ENCODE data around the gene MIPOL1. TPM values are rescaled to one million over a fixed set of nuclear protein-coding genes. Genes with fewer than 3 reads are reported as not detected.
A peak's percentile ranks its signal among the peaks of the same experiment; 100 is the strongest.

Gene MIPOL1
- total and polyA plus RNA-seq, 9 of the 15 experiments (the other 6 are each of a cell fraction or from before 2014, with no cell fraction given) = 6.7 to 21.9 (median 12.4) TPM

DNA sequence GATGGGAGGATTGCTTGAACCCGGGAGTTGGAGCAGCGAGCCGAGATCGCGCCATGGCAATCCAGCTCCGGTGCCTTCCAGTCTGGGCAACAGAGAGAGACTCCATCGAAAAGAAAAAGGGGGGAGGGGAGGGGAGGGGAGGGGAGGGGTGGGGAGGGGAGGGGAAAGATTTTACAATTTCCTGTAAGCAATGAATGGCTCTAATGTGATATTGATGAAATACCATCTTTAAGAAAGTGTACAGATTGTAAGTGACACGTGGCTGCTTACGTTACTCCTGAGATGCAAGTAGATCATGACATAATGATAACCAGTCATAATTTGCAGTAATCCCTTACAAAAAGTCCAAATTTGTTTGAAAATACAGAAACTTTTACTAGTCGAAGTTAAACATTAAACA lies 26.7 kb upstream of the MIPOL1 start:
- BruUV-seq (replicated peaks) = no TSS peak
- in situ Hi-C loops (cut with MboI) = loop anchor here (25.0 kb wide), 1 partner anchor 1334 kb away; the partner anchor contains the start of gene BRMS1L
- CTCF ChIA-PET (ENCODE audit: low intra/inter-chr PET ratio) = no interaction called here
- H2AFZ ChIP-seq (ENCODE audit: low read depth, low read length) = peak overlapping the region; percentile 56; the same call in 1 of the 2 replicates
- H3K79me2 ChIP-seq (ENCODE audit: control insufficient read depth, insufficient read depth, low read length) = peaks cover 86% of the 10 kb centered on the region
- H3K9ac ChIP-seq (ENCODE audit: insufficient read depth in 1 of 2, low read depth in 2 of 2, low read length in 2 of 2) = peak overlapping the region; percentile 83 to 94
- no peaks in the 10 kb centered on the region for H3K27me3 ChIP-seq (ENCODE audit: control insufficient read depth in 2 of 2, insufficient read depth in 2 of 2, low read length in 2 of 2)
- peak overlapping the region; percentile 75 for H3K4me3 ChIP-seq
- H3K4me1 ChIP-seq (replicated peaks in 1 of 2; ENCODE audit: control insufficient read depth in 2 of 2, insufficient read depth in 2 of 2, low read length in 2 of 2) = peaks cover 11 to 42% of the 10 kb centered on the region in 2 experiments
- peaks cover 6% of the 10 kb centered on the region; the same call in 2 of the 3 replicates for H3K36me3 ChIP-seq (ENCODE audit: control insufficient read depth, insufficient read depth, low read length)
- H3K27ac ChIP-seq (ENCODE audit: extremely low read depth, low read depth, low read length) = peak overlapping the region; percentile 94; the same call in 2 of the 3 replicates
- H3K9me1 ChIP-seq (ENCODE audit: control insufficient read depth, insufficient read depth, low read length) = no peaks in the 10 kb centered on the region
- TF ChIP-seq CREM (IDR thresholded peaks at IDR 0.05; ENCODE audit: low read depth) (peak; percentile 48; the same call in 1 of the 2 replicates), MYC (IDR thresholded peaks at IDR 0.05; ENCODE audit: low read depth, low read length) (0 out of 2 replicates have a peak, but pooled peaks have one; percentile 39), MYC (CRISPR knock-in tag; IDR thresholded peaks at IDR 0.05; ENCODE audit: borderline replicate concordance, low read depth) (no peak), CHD2 (IDR thresholded peaks at IDR 0.05; ENCODE audit: low read depth, low read length) (no peak), TAF1 (IDR thresholded peaks at IDR 0.05; ENCODE audit: control insufficient read depth, extremely low read depth, insufficient read depth, low read length, severe bottlenecking) (peak; percentile 29), PCBP2 (IDR thresholded peaks at IDR 0.05; ENCODE audit: low read depth, low read length, poor library complexity, severe bottlenecking) (peak; percentile 54), HNRNPK (IDR thresholded peaks at IDR 0.05; ENCODE audit: low read depth, low read length, poor library complexity, severe bottlenecking) (peak; percentile 81)
- TF ChIP-seq, protein P1, sequence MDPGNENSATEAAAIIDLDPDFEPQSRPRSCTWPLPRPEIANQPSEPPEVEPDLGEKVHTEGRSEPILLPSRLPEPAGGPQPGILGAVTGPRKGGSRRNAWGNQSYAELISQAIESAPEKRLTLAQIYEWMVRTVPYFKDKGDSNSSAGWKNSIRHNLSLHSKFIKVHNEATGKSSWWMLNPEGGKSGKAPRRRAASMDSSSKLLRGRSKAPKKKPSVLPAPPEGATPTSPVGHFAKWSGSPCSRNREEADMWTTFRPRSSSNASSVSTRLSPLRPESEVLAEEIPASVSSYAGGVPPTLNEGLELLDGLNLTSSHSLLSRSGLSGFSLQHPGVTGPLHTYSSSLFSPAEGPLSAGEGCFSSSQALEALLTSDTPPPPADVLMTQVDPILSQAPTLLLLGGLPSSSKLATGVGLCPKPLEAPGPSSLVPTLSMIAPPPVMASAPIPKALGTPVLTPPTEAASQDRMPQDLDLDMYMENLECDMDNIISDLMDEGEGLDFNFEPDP (CRISPR knock-in tag; IDR thresholded peaks at IDR 0.05) = no peak
- TF ChIP-seq, protein P2, sequence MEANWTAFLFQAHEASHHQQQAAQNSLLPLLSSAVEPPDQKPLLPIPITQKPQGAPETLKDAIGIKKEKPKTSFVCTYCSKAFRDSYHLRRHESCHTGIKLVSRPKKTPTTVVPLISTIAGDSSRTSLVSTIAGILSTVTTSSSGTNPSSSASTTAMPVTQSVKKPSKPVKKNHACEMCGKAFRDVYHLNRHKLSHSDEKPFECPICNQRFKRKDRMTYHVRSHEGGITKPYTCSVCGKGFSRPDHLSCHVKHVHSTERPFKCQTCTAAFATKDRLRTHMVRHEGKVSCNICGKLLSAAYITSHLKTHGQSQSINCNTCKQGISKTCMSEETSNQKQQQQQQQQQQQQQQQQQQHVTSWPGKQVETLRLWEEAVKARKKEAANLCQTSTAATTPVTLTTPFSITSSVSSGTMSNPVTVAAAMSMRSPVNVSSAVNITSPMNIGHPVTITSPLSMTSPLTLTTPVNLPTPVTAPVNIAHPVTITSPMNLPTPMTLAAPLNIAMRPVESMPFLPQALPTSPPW (CRISPR knock-in tag; IDR thresholded peaks at IDR 0.05) = peak; percentile 32; the same call in 1 of the 2 replicates
- TF ChIP-seq, protein P3, sequence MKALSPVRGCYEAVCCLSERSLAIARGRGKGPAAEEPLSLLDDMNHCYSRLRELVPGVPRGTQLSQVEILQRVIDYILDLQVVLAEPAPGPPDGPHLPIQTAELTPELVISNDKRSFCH (CRISPR knock-in tag; IDR thresholded peaks at IDR 0.05) = no peak
- TF ChIP-seq, protein P3 (tag; IDR thresholded peaks at IDR 0.05) = no peak
- POLR2A ChIA-PET = no interaction called here
- 0% methylated on average over 8 of the region's 10 CpGs for WGBS (ENCODE audit: insufficient coverage, low coverage, missing lambda C conversion rate)
- peak overlapping the region; percentile 76 for H3K4me2 ChIP-seq (ENCODE audit: insufficient read depth, low read length)
- no peaks in the 10 kb centered on the region for H4K20me1 ChIP-seq (replicated peaks; ENCODE audit: control insufficient read depth, insufficient read depth, low read length)
- DNase-seq (ENCODE audit: extremely low read depth in 1 of 4, low spot score in 3 of 4) (peak in 1 of 4 experiments; percentile 40), FAIRE-seq (no peak), ATAC-seq (no peak)
- no peaks in the 10 kb centered on the region for H3K9me3 ChIP-seq (replicated peaks; ENCODE audit: control insufficient read depth, insufficient read depth, low read depth, low read length)
- intact Hi-C loops (cut with micrococcal nuclease) = no loop called here

Measured in K562 (cell line).